HG03558 (cell line): Measurements from ENCODE around the gene PLB1.

ENCODE experiments used
- ATAC-seq: cut with Tn5 transposase; IDR thresholded peaks from one replicate; pipeline ENCODE4 v1.9.1; 2021; ENCODE audit warnings: moderate number of reproducible peaks; ENCODE audit not compliant: unreplicated experiment; ENCODE audit errors: extremely low read depth

Gene PLB1

DNA sequence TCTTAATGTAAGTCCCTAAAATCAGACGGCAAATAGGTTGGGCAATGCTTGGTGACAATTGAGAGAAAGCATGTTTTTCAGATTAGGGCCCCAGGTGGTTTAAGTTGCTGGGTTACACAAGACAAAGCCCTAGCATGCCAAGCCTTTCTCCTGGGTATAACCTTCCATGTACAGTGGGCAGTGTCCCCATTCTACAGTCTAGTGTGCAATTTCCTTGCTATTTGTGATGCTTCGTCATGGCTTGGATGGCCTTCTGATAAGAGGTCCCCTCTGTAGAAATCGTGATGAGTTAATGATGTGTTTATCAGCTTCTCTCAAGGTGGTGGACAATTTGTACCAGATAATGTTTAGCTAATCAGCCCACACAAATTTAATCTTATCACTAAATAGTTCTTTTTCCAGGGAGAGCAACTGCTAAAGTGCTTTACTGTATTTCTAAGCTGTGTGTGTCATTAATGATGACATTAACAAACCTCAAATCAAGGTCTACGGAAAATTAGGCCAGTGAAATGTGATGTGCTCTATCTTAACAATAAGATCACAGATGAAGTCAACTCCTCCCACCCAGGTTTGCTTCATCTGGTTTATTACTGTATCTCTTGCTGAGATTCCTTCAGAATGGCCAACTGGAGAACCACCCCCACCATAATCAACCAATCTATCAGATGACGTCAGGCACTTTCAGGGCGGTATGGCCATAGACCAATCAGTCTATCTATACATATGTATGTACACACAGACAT, 61.7 kb downstream of the PLB1 start:
- ATAC-seq, result no peak

DNA sequence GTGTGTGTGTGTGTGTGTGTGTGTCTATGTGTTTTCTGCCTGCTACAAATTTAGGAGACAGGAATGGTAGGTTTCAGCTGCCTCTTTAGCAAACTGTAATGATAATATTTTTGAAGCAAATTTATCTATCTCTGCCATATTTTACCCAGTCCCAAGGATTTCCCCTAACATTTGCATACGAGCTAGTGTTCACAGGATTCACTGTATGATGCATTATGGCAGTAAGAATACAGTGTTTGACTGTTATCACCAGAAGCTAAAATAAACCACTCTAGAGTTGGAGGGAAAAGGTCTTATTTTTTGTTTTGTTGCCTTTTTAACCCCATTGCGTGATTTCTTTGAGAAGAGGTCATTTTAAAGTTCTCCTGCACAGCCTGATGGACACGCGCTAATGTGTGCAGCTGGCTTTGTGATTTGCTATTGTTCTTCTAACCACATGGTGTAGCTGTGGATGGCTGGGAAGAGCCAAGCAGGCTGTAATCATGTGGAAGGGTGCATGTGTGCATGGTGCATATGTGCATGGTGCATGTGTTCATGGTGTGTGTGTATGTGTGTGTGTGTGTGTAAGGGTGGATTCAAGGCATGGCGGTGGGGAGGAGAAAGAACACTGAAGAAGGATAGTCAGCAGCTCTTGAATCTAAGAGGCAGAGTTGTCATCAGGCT, 62.4 kb downstream of the PLB1 start:
- ATAC-seq, result no peak

DNA sequence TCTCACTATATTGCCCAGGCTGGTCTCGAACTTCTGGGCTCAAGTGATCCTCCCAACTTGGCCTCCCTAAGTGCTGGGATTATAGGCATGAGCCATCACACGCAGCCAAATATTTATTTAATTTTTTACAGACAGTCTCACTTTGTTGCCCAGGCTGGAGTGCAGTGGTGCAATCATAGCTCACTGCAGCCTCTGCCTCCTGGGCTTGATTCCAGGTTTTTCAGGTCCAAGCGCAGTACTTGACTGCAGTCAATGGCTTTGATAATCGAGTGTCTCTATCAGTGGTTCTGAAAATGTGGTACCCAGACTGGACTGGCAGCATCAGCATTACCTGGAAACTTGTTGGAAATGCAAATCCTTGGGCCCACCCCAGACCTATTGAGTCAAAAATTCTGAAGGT, 63.1 kb downstream of the PLB1 start:
- no peak for ATAC-seq

DNA sequence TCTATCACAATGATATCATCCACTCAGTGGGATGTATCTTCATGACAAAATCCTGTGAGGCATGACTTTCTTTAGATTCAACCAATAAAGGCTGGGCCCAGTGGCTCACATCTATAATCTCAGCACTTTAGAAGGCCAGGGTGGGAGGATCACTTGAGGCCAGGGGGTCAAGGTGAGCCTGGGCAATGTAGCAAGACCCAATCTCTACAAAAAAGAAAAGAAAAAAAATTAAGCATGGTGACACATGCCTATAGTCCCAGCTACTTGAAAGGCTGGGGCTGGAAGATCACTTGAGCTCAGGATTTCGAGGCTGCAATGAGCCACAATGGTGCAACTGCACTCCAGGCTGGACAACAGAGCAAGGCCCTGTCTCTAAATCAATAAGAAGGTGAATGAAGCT, 68.0 kb downstream of the PLB1 start:
- no peak for ATAC-seq

DNA sequence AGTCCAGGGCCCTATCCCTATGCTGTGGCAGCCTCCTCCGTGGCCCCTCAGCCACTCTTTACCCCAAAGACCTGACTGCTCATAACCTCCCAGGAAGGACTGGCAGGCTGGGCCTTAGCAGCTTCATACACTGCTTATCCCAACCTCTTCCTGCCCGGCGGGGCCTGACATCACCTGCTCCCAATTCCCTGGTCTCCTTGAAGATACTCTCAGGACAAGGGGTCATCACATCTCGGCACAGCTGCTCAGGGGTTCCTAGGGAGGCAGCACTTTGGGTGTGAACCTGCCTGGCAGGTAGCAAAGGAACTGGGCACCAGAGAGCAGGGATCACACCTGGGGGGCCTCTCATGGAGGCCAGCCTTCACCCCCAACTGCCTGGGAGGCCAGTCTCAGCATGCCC, 68.5 kb downstream of the PLB1 start:
- no peak for ATAC-seq

DNA sequence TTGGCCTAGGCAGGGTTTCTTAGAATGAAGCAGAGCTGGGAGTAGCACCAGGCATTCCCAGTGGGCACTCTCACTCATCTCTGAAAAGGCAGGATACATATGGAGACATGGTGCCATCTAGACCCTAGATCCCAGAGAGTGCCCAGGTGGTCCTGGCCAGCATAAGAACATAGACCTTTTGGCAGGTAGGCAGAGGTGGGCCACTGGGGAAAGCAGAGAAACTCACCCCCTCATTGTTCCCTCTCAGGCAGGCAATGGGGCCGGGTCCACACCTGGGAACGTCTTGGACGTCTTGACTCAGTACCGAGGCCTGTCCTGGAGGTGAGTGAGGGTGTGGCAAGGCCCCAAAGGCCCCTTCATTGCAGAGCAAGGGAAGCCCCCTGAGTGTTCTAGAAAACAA, 69.2 kb downstream of the PLB1 start:
- ATAC-seq, result no peak

DNA sequence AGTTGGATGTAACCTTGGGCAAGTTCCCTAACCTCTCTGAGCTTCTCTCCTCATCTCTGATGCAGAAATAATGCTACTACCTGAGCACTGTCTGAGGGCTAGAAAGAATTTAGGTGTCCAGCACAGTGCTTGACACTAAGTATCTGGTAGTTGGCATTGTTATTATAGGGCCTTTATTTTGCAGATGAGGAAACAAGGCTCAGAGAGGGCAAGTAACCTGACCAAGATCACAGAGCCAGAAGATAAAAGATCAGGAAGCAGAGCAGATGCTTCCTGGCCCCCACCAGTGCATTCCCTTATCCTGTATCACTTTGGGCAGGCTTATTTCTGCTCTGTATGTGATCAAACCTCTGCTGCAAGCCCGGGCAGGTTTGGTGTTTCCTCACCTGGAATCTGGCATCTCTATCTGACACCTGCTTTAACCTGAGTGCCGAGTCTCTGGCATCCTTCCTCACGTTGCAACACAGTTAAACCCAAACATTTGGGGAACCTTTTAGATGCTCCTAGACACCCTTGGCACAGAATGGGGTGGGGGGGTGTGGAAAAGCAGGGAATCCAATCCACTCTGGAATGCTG, 69.9 kb downstream of the PLB1 start:
- ATAC-seq, result no peak

DNA sequence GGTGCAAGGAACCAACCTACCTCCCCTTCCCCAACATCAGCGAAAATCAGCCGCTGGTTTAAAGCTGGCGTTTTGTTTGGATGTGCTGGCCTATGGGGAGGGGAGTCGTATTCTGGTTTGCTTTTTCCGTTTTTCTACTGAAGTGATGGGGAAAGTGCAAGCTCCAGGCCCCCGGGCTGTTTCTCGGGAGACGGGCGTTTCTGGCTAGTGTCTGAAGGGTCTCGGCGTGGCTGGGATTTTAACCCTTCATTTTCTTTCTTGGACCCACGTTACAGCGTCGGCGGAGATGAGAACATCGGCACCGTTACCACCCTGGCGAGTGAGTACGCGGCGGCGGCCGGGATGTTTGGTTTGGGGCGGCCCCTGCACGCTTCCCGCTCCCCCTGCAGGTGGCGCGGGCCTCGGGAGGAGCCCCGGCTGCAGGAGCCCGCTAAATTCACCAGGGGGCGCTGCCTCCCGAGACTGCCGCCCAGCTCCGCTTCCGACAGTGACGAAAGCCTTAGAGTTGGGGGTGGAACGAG, 70.7 kb downstream of the PLB1 start:
- ATAC-seq, result peak; percentile 81

DNA sequence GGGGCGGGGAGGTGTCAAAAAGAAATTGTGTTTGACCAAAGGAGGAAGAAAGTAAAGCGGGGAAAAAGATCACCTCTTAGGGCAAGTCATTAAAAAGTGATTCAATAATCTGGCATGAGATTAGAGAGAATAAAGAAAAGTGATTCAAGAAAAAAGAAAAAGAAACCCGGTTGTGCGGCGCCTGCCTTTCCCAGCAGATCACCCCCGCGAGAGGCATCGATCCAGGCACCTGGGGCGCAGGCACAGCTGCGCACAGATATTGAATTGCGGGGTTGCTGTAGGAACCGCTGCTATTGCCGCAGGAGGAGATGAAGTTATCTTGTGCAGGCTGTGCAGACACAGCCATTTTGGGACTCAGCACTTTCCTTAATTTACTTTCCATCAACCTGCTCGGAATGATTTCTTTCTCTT, 71.2 kb downstream of the PLB1 start:
- ATAC-seq, result no peak

DNA sequence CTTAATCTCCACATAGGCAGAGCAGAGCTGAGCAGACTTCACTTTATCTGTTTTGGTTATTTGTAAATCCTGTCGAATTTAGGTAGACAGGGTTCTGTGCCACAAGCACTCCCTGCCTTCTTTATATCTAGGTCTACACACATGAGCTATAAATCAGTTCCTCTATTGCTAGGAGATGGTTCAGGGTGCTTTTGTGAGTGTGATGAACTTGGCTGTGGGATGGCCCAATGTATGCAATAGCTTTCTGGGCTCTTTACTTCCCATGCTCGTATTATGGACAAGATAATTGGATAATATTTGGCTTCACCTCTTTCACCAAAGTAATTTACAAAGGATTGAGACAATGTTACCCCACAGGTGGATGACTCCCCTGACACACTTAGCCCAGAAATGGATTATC, 72.2 kb downstream of the PLB1 start:
- ATAC-seq, result no peak

DNA sequence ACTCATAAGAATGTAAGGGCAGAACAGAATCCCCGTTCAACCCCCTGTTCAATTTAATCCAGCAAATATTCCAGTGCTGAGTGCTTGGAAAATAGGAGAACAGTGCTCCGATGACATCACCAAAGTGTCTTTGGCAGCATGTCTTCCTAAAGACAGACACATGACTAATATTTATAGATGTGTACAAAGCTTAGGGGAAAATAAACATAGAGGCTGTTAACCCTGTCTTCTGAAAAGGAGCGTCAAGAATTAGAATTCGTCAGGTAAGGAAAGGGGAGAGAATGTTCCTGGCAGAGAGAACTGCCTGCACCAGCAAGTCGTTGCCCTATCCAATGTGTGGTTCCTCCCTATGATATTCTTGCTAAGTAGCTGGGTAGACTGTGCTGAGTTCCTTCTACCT, 72.7 kb downstream of the PLB1 start:
- no peak for ATAC-seq

DNA sequence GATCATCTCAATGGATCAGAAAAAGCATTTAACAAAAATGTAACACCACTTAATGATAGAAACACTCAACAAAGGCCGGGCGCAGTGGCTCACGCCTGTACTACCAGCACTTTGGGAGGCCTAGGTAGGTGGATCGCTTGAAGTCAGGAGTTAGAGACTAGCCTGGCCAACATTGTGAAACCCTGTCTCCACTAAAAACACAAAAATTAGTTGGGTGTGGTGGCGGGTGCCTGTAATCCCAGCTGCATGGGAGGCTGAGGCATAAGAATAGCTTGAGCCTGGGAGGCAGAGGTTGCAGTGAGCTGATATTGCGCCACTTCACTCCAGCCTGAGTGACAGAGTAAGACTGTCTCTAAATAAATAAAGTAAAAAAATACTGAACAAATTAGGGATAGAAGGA, 74.6 kb downstream of the PLB1 start:
- no peak for ATAC-seq

DNA sequence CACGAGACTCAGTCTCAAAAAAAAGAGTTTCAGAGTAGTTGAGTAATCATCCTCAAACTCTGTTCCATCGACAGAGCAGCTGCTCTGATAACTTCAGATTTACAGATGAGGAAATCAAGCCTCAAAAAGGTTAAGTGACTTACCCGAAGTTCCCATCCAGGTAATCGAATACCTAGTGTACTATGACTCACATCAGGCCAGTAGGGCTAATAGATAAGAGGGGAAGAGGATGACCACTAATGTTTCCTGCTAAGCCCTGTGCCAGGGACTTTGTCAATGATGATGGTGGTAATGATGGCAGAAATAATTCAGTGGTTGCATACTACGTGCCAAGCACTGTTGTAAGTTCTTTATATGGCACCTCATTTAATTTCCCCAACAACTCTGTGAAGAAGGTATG, 80.9 kb downstream of the PLB1 start:
- ATAC-seq, result no peak

DNA sequence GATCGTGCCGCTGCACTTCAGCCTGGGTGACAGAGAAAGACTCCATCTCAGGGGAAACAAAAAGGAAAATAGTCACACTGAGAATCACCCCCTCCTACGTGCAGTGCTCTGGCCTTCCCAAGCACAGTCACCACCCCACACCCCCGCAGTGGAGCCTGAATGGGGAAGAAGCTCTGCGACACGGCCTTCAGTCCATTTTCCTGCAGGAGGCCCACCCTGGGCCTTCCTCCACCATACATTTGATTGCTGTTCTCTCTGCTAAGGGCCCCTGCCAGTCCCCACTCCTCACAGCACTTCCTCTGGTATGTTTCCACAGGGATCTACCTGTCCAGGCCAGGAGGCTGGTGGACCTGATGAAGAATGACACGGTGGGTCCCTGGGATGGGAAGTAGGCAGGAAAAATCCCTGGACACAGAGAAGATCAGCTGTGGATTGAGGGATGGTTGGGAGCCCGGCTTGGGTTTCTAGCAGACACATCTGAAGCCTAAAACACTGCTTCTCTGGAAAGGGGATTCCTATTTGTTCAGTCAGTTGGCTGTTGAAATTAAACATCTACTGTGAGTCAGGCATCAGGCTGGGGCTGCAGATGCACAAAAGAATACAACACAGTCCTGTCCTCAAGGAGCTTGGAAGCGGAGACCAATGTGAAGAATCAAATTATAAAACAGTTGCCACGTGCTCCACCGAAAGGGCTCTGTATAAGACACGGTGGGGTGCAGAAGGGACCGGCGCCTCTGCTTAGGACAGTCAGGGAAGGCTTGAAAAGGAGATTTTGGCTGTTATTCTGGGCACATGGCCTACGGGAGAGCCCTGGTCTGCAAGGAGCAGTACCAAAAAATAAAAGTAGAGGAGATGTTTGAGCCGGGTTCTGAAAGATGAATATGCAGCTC, 82.2 kb downstream of the PLB1 start:
- ATAC-seq, result no peak

DNA sequence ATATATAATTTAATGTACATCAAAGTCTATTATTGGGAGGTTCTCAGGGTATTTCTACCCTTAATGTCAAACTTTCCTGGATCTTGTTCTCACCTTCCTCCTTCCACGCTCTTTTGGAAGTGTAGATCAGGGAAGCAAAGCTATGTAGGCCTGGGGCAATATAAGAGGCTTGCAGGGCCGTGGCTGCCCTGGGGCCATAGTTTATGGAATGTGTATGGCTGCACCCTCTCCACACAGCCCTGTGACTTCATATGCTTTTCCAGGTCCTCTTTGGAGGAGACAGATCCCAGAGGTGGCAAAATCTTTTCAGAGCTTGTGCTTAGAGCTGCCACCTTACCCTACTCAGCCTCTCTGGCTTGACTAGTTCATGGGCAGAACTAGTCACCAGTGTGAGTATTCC, 82.9 kb downstream of the PLB1 start:
- no peak for ATAC-seq

DNA sequence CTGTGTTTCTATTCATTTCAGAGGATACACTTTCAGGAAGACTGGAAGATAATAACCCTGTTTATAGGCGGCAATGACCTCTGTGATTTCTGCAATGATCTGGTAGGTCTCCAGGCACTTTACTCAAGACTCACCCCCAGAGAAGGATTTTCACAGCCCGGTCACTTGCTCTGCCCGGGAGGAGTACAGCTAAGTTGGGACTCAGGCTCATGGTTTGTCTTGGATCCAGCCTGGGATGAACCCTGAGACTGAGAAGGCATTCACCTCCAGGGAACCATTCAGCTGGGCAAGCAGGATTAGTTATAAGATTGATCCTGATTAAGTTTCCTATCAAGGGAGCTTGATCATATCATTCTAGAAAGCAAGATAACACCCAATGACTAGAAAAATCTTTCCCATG, 83.7 kb downstream of the PLB1 start:
- no peak for ATAC-seq

DNA sequence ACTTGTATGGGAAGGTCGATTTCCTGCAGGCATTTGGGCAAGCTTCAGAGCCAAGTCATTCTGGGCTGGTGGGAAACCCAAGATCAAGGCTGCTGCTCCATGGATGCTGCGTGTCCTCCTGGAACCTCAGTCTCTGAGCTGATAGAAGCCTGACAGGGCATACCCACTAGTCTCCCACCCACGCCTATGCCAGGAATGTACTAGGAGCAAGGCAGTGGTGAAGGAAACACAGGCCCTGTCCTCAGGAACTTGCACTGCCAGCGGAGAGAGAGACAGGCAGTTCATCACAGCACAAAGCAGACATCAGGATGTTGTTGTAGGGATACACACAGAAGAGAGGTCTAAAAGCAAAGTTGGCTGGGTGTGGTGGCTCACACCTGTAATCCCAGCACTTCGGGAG, 84.2 kb downstream of the PLB1 start:
- ATAC-seq, result no peak

DNA sequence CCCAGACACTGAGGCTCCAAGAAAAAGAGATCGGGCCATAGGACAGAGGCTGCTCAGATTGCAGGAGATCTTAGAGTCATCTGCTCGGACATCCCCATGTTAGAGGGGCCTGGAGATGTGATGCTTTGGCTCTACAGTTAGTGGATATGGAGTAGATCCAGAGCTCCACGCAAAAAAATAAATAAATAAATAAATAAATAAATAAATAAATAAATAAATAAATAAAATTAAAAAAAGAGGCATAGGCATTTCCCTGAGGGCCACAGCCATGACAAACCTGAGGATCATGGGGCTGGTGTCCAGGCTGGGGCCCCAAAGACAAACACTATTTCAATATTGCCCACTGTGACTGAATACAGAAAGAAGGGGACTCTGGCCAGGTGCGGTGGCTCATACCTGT, 85.5 kb downstream of the PLB1 start:
- ATAC-seq, result no peak

DNA sequence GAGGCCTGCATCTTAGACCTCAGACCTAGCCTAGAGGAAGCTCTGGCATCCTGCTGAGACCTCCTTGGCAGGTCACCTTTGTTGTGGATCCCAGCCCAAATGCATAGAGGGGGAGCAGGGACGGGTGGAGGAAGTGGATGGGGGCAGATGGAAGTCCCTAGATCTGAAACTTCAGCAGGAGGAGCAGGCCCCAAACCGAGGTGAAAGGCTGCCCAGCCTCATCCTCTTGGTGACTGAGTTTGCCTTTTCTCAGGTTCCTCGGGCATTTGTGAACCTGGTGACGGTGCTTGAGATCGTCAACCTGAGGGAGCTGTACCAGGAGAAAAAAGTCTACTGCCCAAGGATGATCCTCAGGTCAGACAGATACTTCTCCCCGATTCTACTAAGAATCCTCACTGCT, 86.3 kb downstream of the PLB1 start:
- no peak for ATAC-seq

DNA sequence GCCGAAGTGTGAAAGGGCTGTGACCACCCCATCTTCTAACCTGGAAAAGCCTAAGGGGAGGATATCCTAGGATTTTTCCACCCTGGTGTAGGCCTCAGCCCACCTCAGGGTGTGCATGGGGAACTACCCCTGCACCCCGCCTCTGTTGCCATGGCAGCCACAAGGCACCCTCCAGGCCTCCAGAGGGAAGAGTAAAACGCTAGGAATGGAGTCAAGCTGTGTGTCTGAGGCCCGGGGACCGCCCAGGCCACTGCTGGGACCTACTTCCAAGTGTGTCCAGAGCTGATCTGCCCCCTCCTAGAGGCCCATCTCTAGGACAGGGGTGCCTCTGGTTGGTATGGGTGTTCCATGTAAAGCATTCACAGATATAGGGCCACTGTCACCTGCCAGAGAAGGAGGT, 86.7 kb downstream of the PLB1 start:
- ATAC-seq, result no peak
